HG02678 (cell line): ENCODE data around the gene BTN2A1.
"Not testable (repeated sequence)": the region's sequence is repeated elsewhere in the genome, so short reads cannot be mapped to it uniquely, and the experiment has no call there.

ENCODE experiments used
- ATAC-seq: cut with Tn5 transposase; IDR thresholded peaks from one replicate; pipeline ENCODE4 v1.9.1; 2021; ENCODE audit warnings: mild to moderate bottlenecking, moderate library complexity; ENCODE audit not compliant: unreplicated experiment

The BTN2A1 gene

DNA sequence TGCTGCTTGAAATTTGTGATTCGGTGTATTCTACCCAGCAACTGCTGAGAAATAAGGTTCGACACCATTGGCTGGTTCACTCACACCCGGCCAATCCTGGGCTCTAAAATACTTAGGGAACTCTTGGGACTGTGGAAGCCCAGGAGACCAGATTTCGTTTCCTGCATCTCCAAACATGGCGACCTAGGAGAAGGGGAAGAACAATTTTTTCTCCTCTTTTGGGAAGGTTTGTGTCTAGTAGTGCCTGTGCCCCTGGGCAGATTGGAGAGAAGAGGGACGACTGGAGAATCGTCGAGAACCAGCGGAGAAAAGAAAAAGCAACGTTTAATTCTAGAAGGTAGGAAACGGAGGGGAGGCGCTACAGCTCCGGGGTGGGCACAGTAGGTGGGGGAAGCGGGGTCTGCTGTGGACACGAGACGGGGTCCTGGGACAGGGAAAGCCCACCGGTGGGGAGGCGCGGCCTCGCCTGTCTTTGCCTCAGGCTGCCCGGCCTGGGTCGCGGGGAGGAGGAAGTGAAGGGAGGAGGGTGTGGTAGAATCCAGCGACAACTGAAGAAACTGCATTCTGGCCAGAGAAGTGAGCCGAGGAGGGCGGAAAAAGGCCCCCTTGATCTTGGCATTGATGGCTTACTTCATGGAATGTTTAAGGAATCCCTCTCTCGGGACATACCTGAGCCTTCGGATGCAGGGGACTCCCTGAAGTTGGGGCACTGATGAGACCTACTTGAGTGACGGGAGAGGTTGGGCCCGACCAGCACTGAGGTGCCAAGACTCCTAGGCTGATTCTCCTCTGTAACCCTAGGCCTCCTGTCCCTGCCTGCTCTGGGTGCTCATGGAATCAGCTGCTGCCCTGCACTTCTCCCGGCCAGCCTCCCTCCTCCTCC lies at the start of gene BTN2A1:
TSS of gene BTN2A1 (plus strand) at position 150 of the 883 bp plus-strand sequence. CDS start at position 832, 682 bp downstream.
- peak; percentile 96 for ATAC-seq

DNA sequence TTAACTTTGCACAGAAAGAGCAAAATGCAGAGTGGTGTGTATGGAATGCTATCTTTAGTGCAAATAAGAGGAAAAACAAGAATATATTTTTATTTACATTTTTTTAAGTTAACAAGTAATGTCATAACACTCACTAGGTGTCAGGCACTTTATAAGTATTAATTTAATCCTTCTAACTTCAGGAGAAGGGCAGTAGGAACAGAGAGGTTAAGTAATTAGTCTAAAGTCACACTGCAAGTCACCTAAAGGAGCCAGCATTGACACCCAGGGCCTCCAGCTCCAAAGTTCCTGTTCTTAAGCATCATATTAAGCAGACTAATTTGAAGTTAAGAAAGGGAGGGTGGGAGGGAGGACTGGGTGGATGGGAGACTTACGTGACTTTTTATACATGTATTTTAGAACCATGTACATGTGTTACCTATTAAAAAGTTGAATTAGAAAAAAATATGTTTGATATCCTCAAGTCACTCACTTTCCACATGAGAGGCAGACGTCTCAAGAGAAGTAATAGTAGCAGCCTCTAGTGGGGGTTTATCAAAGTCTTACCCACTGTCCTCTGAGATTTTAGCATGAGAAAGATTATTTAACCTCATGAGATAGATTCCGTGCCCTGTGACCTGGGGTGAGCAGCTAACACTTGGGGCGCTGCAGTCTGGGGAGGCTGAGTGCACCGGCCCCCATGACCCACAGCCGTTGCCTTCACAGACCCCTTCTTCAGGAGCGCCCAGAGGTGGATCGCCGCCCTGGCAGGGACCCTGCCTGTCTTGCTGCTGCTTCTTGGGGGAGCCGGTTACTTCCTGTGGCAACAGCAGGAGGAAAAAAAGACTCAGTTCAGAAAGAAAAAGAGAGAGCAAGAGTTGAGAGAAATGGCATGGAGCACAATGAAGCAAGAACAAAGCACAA lies 48.7 kb upstream of the BTN2A1 start:
- no peak for ATAC-seq

DNA sequence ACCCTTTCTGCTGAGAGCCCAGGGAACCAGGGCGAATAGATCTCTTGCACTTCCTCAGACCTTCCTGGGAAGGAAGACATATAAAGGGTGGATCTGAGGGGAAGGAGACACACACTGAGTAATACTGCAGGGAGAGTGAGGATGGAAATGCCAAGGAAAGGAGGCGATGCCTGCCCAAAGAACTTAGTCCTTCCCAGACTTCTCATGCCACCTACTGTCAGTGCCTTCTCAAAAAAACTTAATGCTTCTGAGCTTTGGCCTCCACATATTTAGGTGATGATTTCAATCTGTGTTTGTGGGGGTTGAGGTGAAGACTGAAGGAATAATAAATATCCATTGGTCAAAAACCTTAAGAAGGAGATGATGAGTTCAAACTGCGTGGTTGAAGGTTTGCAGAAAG lies 46.0 kb upstream of the BTN2A1 start:
- no peak for ATAC-seq

DNA sequence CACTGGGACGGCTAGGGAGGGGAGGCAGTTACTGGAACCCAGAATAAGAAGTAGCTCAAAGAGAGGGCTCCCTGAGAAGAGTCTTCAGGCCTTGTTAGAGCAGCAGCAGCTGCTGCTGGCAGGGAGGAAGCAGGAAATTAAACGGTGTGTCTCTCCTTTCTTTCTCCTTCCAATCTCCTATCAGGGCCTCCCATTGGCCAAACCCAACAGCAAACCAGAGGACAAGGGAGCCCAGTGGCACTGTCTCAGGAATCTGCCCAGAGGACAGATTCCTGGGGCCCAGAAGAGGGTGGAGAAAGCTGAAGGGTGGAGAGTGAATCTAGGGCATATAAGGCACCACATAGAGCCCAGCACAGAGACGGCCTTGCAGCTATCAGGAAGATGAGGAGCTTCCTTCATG lies 45.5 kb upstream of the BTN2A1 start:
- no peak for ATAC-seq

DNA sequence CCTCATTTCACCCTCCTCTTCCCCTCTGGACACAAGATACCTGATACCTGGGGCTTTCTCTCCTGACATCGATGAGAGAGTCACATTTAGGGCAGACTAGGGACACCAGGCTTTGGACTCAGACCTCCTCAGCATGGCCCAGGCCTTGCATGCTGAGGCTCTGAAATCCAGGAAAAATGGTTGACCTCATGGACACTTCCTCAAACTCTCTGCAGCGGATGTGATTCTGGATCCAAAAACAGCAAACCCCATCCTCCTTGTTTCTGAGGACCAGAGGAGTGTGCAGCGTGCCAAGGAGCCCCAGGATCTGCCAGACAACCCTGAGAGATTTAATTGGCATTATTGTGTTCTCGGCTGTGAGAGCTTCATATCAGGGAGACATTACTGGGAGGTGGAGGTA lies 44.8 kb upstream of the BTN2A1 start:
- no peak for ATAC-seq

DNA sequence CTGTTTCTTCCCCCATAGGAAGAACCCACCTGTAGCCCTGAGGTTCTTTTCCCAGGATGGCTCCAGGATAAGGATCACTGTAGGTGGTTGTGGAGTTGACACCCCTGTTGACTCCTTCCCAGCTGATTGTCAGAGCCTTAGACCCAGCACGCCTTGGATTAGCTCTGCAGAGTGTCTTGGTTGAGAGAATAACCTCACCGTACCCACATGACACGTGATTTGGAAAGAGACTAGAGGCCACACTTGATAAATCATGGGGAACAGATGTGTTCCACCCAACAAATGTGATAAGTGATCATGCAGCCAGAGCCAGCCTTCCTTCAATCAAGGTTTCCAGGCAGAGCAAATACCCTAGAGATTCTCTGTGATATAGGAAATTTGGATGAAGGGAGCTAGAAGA lies 43.5 kb upstream of the BTN2A1 start:
- no peak for ATAC-seq

DNA sequence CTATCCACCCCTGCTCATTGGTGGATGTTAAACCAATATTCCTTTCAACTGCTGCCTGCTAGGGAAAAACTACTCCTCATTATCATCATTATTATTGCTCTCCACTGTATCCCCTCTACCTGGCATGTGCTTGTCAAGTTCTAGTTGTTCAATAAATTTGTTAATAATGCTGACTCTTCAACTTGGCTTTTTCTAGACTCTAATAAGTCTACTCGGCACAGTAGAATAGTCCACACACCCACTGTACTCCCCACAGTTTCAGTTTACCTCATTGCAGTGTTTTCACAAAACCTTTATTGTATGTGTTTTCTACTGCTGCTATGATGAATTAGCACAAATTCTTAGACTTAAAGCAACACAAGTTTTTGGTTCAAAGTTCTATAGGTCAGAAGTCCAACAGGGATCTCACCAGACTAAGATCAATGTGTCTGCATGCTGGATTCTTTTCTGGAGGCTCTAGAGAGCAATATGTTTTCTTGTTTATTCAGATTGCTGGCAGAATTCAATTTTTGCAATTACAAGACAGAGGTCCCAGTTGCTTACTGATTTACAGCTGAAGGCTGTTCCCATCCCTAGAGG lies 42.6 kb upstream of the BTN2A1 start:
- ATAC-seq: no peak

DNA sequence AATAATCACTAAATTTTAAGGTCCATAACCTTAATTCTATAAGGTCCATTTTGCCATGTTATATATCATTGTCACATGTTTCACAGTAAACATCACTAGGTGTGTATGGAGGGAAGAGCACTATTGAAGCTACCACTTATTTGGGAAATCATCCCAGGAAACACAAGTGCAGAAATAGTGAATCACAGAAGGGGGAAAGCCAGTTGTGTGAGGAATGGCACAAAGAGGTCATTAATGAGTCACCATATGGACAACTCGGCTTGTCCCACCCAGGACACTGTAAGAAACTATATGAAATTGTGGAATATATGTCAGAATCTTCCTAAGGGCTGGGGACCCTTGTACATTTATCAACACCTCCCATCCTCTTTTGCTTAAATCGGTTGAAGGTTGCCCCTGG lies 42.0 kb upstream of the BTN2A1 start:
- ATAC-seq: no peak

DNA sequence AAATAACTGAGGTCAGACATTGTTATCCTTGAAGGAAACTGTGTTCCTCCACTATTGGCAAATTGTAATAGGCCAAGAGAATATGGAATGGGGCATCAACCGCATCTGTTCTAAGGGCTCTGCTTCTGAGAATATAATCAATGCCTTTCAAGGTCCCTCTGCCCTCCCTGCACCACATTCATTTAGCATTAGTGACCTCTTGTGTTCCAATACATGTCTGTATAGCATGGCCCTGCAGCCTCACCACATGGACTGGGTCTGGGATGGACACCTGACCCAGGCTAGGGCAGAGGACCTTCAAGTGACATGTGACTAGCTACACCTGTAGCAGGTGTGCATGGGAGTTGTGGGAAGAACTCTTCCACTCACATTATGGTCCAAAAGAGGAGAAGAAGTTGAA lies 41.5 kb upstream of the BTN2A1 start:
- ATAC-seq: no peak

DNA sequence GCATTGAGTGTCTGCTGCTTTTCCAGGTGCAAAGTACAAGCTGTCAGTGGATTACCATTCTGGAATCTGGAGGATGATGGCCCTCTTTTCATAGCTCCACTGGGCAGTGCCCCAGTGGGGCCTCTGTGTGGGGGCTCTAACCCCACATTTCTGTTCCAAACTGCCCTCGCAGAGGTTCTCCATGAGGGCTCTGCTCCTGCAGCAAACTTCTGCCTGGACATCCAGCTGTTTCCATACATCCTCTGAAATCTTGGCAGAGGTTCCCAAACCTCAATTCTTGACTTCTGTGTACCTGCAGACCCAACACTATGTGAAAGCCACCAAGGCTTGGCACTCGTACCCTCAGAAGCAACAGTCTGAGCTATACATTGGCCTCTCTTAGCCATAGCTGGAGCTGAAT lies 39.7 kb upstream of the BTN2A1 start:
- ATAC-seq: not testable (repeated sequence)

DNA sequence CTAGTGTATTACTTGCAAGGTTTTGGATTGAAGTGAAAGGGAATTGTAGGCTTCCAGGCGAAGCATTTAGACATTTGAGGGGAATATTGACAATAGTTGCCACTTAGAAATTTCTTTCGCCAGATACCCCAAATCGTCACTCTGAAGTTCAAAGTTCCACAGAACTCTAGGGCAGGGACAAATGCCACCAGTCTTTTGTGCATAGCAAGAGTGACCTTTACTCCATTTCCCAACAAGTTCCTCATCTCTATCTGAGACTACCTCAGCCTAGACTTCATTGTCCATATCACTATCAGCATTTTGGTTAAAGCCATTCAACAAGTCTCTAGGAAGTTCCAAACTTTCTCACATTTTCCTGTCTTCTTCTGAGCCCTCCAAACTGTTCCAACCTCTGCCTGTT lies 39.0 kb upstream of the BTN2A1 start:
- not testable (repeated sequence) for ATAC-seq

DNA sequence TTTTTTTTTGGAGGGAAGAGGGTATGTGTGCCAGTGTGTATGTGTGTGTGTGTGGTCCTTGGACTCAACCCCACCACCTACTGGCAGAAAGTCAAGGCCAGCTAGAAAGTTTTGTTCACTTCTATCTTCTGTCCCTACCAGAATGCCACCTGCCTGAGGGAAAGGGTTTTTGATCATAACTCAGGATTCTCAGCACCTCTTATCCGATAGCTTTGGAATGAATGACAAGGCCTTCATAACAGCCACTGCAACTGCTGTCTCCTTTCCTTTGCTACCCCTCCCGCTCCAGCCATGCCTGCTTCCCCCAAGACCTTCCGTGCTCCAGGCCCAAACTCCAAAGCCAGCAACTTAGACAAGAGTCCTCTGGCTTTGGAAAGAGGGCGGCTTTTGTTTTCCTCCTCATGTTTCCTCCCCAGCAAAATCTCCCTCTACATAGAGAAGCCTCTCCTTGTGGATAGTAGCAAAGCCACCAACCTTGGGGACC lies 37.0 kb upstream of the BTN2A1 start:
- ATAC-seq: peak; percentile 2

DNA sequence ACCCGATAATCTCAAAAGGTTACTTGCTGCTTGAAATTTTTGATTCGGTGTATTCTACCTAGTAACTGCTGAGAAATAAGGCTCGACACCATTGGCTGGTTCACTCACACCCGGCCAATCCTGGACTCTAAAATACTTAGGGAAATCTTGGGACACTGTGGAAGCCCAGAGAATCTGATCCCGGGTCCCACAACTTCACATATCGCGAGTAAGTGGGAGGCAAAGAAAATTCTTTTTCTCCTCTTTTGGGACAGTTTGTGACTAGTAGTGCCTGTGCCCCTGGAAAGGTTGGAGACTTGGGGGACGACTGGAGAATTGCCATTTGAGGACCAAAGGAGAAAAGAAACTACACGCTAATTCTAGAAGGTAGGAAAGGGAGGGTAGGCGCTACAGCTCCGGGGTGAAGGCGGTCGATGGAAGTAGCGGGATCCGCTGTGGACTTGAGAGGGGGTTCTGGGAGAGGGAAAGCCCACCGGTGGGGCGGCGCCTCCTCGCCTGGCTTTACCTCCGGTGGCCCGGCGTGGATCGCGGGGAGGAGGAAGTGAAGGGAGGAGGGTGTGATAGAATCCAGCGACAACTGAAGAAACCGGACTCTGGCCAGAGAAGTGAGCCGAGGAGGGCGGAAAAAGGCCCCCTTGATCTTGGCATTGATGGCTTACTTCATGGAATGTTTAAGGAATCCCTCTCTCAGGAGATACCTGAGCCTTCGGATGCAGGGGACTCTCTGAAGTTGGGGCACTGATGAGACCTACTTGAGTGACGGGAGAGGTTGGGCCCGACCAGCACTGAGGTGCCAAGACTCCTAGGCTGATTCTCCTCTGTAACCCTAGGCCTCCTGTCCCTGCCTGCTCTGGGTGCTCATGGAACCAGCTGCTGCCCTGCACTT lies 36.3 kb upstream of the BTN2A1 start:
- peak; percentile 87 for ATAC-seq

DNA sequence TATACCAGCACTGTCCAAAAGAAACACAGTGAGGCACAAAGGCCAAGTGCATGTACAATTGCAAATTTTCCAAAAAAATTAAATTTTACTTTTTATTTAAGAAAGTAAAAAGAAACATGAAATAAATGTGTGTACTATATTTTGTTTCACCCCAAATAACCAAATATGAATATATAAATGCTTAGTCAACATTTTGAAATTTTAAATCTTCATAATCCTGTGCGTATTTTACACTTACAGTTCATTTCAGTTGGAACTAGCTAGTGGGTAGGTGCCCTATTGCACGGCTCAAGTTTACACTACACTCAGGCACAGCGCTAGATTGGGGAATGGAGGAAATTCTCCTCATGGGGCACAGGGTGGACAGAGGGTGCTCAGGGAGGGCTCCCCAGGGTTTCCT lies 35.4 kb upstream of the BTN2A1 start:
- no peak for ATAC-seq

DNA sequence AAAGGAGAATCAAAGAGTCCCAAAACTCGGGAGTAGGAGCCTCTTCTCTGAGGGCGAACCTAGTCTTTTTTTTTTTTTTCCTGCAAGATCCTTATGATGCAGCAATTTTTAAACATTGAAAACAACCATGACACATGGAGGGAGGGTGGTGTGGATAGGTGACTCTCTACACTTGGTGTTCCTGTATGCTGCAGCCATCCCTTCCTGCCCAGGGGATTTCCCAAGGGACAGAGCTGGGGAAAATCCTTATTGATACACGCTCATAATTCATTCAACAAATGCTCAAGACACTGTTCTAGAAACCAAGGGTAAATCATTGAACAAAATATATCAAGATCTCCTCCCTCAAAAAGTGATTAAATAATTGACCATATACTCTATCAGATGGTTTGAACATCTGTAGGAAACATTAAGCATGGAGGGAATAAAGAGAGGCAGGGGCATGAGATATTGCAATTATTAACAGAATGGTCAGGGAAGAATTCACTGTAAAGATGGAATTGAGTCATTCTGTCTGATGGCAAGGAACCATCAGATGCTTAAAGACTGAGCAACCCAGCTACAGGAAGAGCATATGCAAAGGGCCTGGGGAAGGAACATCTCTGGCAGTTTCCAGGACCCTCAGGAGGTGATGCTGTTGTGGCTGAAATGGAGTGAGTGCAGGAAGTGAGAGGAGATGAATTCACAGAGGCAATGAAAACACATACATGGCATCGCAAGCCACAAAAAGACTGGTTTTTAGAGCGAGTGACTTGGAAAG lies 30.9 kb upstream of the BTN2A1 start:
- ATAC-seq: no peak

DNA sequence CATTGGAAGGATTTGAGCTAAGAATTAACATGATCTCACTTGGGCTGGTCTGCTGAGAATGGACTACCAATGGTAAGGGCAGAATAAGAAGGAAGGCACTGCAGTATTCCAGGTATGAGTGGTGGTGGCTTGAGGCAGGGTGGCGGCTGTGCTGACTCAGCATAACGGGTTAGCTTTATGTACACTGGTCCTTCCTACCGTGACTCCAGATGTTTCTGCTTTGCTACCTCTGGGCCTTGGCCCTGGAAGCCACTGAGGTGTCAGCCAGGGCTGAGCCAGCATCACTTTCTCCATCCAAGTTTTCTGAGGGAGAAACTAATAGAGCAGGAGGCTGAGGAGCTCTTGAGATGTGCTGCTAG lies 30.3 kb upstream of the BTN2A1 start:
- ATAC-seq: no peak

DNA sequence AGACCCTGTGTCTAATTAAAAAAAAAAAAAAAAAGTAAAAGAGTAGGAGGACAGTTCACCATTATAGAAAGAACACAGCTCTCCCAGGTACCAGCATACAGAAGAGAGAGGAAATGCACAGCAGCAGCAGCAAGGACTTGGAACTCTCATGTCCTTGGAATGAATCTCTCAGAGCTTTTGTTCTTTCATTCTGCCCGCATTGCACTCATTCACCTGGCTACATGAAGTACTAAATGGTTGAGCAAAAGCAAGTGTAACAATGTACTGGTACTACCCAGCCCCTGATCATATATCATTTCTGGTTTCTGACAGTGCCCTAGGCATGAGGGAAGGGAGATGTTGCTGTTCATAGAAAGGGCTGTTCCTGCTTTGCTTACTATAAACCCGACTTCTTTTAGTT lies 29.5 kb upstream of the BTN2A1 start:
- no peak for ATAC-seq

DNA sequence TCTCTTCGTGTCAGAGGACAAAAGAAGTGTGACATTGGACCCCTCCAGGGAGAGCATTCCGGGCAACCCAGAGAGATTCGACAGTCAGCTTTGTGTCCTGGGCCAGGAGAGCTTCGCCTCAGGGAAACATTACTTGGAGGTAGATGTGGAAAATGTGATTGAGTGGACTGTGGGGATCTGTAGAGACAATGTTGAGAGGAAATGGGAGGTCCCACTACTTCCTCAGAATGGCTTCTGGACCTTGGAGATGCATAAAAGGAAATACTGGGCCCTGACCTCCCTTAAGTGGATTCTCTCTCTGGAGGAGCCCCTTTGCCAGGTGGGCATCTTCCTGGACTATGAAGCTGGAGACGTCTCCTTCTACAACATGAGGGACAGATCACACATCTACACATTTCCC lies 27.0 kb upstream of the BTN2A1 start:
- no peak for ATAC-seq

DNA sequence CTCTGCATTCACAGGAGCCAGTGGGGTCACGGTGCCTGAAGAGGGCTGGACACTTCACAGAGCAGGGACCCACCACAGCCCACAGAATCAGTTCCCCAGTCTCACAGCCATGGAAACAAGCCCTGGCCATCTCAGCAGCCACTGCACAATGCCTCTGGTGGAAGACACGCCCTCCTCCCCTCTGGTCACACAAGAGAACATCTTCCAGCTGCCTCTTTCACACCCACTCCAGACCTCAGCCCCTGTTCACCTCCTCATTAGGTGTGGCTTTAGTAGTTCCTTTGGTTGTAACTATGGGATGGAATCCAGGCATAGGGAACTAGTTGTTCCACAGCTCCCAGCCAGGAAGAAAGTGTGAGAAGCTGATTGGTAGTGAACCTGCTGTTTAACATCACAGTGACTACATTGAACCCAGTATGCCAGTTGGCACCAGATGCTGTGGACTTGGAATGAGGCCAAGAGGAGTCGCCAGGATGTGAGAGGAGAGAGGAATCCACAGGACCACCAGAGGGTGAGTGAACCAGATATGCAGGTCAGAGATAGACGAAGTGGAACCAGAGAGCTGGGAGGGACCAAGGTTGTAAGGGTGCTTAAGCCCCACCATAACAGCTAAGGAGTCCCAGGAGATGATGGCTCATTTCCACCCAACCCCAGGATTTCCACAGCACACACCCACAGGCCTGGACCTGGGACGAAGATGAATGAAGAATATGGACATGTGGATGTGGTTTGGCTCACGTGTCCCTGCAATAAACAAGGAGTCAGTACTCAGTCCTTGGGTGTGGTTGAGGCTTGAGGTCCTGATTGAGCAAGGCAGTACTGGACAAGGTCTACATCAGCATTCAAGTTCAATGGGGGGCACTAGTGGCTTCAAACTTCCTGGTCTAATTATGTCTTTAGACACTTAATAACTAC lies 26.2 kb upstream of the BTN2A1 start:
- ATAC-seq: no peak
